Lung (tissue), 5 donors: ENCODE data around the gene ZNF202. TPM values are rescaled to one million over a fixed set of nuclear protein-coding genes. Genes with fewer than 3 reads are reported as not detected.

Source experiments
- polyA plus RNA-seq, 2 donors: library from polyadenylated mRNA; stranded (reverse); fragments of 200-250 nt; gene quantifications; one replicate each; pipeline ENCODE4 v1.2.1, GENCODE V29; 2013
- small RNA-seq: library from RNA; depleted of rRNA; stranded (forward); fragments of <200 nt; gene quantifications from one replicate; pipeline ENCODE3, GENCODE V24; 2014; ENCODE audit warnings: low replicate concordance
- total RNA-seq, 2 donors: library from RNA; depleted of rRNA in 1 of 2; stranded (reverse); fragments of >200 nt in 1 of 2; gene quantifications; one replicate each; pipeline ENCODE4 v1.2.1, GENCODE V29; 2014 to 2021
- donor health status: Bipolar disorder and iron deficiency.
- donor health status: healthy.
- donor health status: DM: yes; HTN: yes; CAD: no.

The ZNF202 gene
- total and polyA plus RNA-seq, 4 donors: 6.7 to 10.8 (median 9.0) TPM

Small RNA genes within 50 kb of the gene (small RNA-seq; reads per million reads assigned to genes)
- not detected for gene RNU1-21P

Other genes with a start within 250 kb of the ZNF202 start
- 1 to 10 TPM; 1.6 to 2.7 TPM for gene SCN3B, start 87.0 kb downstream of the ZNF202 start, total RNA-seq
- gene SCN3B, start 87.0 kb downstream of the ZNF202 start, polyA plus RNA-seq: under 1 TPM; 0.72 to 0.77 TPM
- not detected for gene OR6X1, start 12.9 kb upstream of the ZNF202 start, total RNA-seq
- gene OR6X1, start 12.9 kb upstream of the ZNF202 start, polyA plus RNA-seq: not detected
- gene OR6M1, start 64.7 kb upstream of the ZNF202 start, total RNA-seq: not detected
- not detected for gene OR6M1, start 64.7 kb upstream of the ZNF202 start, polyA plus RNA-seq
- not detected for gene TMEM225, start 144.0 kb upstream of the ZNF202 start, total RNA-seq
- gene TMEM225, start 144.0 kb upstream of the ZNF202 start, polyA plus RNA-seq: not detected
- not detected for gene OR8D4, start 160.5 kb upstream of the ZNF202 start, total RNA-seq
- not detected for gene OR8D4, start 160.5 kb upstream of the ZNF202 start, polyA plus RNA-seq
- gene OR4D5, start 198.0 kb upstream of the ZNF202 start, total RNA-seq: not detected
- gene OR4D5, start 198.0 kb upstream of the ZNF202 start, polyA plus RNA-seq: not detected
- gene OR6T1, start 202.2 kb upstream of the ZNF202 start, total RNA-seq: not detected
- not detected for gene OR6T1, start 202.2 kb upstream of the ZNF202 start, polyA plus RNA-seq
- not detected for gene OR10S1, start 236.1 kb upstream of the ZNF202 start, total RNA-seq
- gene OR10S1, start 236.1 kb upstream of the ZNF202 start, polyA plus RNA-seq: not detected